ENCODE results near the gene ADGRL4. TPM values are rescaled to one million over a fixed set of nuclear protein-coding genes. Genes with fewer than 3 reads are reported as not detected.

Gene ADGRL4
- total RNA-seq, 1 donor from 2014 or later = 0.07 TPM

DNA sequence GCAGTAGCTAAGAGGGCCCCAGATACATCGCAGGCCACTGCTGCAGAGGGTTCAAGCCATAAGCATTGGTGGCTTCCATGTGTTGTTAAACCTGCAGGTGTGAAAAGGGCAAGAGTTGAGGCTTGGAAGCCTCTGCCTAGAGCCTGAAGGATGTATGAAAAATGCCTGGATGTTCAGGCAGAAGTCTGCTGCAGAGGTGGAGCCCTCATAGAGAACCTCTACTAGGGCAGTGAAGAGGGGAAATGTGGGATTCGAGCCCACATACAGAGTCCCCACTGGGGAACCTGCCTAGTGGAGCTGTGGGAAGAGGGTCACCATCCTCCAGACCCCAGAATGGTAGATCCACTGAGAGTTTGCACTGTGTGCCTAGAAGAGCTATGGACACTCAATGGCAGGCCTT lies 30.6 kb upstream of the ADGRL4 start:
- no peak overlapping the region for H3K9ac ChIP-seq
- H3K4me3 Mint-ChIP-seq = no peak overlapping the region
- H3K4me3 ChIP-seq = no peak overlapping the region
- H3K27me3 ChIP-seq = no peaks in the 10 kb centered on the region
- H3K9me3 Mint-ChIP-seq = peaks cover 23% of the 10 kb centered on the region
- no peaks in the 10 kb centered on the region for H3K27me3 Mint-ChIP-seq (ENCODE audit: insufficient read depth, low read depth)
- no peaks in the 10 kb centered on the region for H3F3A ChIP-seq (ENCODE audit: low read depth)
- H3K27ac Mint-ChIP-seq = no peak overlapping the region
- H3K36me3 Mint-ChIP-seq = peaks cover 8% of the 10 kb centered on the region
- H3K9me3 ChIP-seq (ENCODE audit: low read depth) = no peaks in the 10 kb centered on the region
- H3K4me1 ChIP-seq = no peaks in the 10 kb centered on the region
- TF ChIP-seq, protein P1, sequence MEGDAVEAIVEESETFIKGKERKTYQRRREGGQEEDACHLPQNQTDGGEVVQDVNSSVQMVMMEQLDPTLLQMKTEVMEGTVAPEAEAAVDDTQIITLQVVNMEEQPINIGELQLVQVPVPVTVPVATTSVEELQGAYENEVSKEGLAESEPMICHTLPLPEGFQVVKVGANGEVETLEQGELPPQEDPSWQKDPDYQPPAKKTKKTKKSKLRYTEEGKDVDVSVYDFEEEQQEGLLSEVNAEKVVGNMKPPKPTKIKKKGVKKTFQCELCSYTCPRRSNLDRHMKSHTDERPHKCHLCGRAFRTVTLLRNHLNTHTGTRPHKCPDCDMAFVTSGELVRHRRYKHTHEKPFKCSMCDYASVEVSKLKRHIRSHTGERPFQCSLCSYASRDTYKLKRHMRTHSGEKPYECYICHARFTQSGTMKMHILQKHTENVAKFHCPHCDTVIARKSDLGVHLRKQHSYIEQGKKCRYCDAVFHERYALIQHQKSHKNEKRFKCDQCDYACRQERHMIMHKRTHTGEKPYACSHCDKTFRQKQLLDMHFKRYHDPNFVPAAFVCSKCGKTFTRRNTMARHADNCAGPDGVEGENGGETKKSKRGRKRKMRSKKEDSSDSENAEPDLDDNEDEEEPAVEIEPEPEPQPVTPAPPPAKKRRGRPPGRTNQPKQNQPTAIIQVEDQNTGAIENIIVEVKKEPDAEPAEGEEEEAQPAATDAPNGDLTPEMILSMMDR (IDR thresholded peaks at IDR 0.05) = no peak
- TF ChIP-seq EZH2 (IDR thresholded peaks at IDR 0.05) (no peak), EZH2phosphoT487 (IDR thresholded peaks at IDR 0.05) (no peak)
- H3K4me2 ChIP-seq = no peak overlapping the region
- no peaks in the 10 kb centered on the region for H3K4me1 Mint-ChIP-seq
- no peaks in the 10 kb centered on the region for H3K36me3 ChIP-seq
- no peaks in the 10 kb centered on the region for H3K79me2 ChIP-seq (ENCODE audit: low read depth)
- no peak overlapping the region for H3K27ac ChIP-seq
- no peaks in the 10 kb centered on the region for H4K20me1 ChIP-seq (ENCODE audit: low read depth)
- DNase-seq (ENCODE audit: low spot score) = no peak
- H2AFZ ChIP-seq (replicated peaks) = no peak overlapping the region

DNA sequence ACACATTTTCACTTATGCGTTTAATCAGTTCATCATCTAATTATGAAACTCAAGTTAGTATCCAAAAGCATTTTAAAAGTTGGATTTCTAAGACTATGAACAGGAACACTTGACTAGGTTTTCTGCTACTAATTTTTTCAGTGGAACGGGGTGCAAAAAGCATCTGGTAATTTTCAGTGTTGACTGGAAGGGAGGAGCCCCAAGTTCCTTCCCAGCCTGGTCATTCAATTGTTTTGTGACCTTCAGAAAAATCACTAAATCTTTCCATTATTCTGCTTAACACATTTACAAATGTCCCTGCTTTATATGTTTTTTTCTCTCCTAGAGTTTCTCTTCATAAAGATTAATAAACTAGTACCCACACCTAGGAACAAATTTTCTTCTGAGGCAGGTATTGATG lies 6.0 kb upstream of the ADGRL4 start:
- H3K9me3 Mint-ChIP-seq = peaks cover 3% of the 10 kb centered on the region

DNA sequence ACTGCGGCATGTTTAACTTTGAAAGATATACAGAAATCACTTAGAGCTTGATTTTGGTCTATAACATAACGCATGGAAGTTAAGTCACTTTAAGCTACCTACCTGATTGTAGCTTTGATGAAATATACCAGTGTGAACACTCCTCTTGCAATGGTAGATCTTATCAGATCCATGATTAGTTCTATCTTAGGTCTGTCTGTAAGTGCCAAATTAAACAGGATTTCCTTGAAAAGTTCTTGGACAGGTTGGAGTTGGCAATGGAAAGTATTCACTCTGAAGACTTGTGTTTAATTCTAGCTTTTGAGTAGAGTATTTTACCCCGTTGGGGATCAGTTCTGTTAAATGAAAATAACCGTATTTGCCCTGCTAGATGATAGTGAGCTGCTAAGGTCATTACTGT lies 4.1 kb upstream of the ADGRL4 start:
- Mint-ChIP-seq H3K9me3 (peaks cover 2% of the 10 kb centered on the region), H3K4me1 (peaks cover 8% of the 10 kb centered on the region), H3K27ac (no peak overlapping the region), H3K4me3 (no peak overlapping the region), H3K27me3 (ENCODE audit: insufficient read depth, low read depth) (peaks cover 4% of the 10 kb centered on the region), H3K36me3 (no peaks in the 10 kb centered on the region)
- no peak for DNase-seq (ENCODE audit: low spot score)
- Histone ChIP-seq H3K4me2 (no peak overlapping the region), H3K4me3 (no peak overlapping the region), H4K20me1 (ENCODE audit: low read depth) (no peaks in the 10 kb centered on the region), H3K4me1 (peaks cover 4% of the 10 kb centered on the region), H3K79me2 (ENCODE audit: low read depth) (no peaks in the 10 kb centered on the region), H3K9ac (no peak overlapping the region), H3K36me3 (no peaks in the 10 kb centered on the region), H2AFZ (replicated peaks) (no peak overlapping the region), H3K9me3 (ENCODE audit: low read depth) (no peaks in the 10 kb centered on the region), H3K27me3 (peaks cover 16% of the 10 kb centered on the region), H3K27ac (no peak overlapping the region), H3F3A (ENCODE audit: low read depth) (no peaks in the 10 kb centered on the region)
- no peak for TF ChIP-seq EZH2phosphoT487 (IDR thresholded peaks at IDR 0.05)
- TF ChIP-seq, protein P1 (IDR thresholded peaks at IDR 0.05) = no peak
- no peak for TF ChIP-seq EZH2 (IDR thresholded peaks at IDR 0.05)

More for the DNA sequence above, 6.0 kb upstream of the ADGRL4 start:
- no peaks in the 10 kb centered on the region for H3F3A ChIP-seq (ENCODE audit: low read depth)
- no peaks in the 10 kb centered on the region for H4K20me1 ChIP-seq (ENCODE audit: low read depth)
- H3K79me2 ChIP-seq (ENCODE audit: low read depth) = no peaks in the 10 kb centered on the region
- Mint-ChIP-seq H3K27ac (no peak overlapping the region), H3K27me3 (ENCODE audit: insufficient read depth, low read depth) (peaks cover 4% of the 10 kb centered on the region), H3K4me1 (no peaks in the 10 kb centered on the region), H3K4me3 (no peak overlapping the region), H3K36me3 (no peaks in the 10 kb centered on the region)
- no peak overlapping the region for H3K27ac ChIP-seq
- no peak overlapping the region for H2AFZ ChIP-seq (replicated peaks)
- H3K27me3 ChIP-seq = no peaks in the 10 kb centered on the region
- H3K4me2 ChIP-seq = no peak overlapping the region
- no peak overlapping the region for H3K9ac ChIP-seq
- H3K4me3 ChIP-seq = no peak overlapping the region
- H3K4me1 ChIP-seq = no peaks in the 10 kb centered on the region
- DNase-seq (ENCODE audit: low spot score) = no peak
- no peaks in the 10 kb centered on the region for H3K9me3 ChIP-seq (ENCODE audit: low read depth)
- no peaks in the 10 kb centered on the region for H3K36me3 ChIP-seq
- TF ChIP-seq EZH2phosphoT487 (IDR thresholded peaks at IDR 0.05) (no peak), EZH2 (IDR thresholded peaks at IDR 0.05) (no peak)
- TF ChIP-seq, protein P1 (IDR thresholded peaks at IDR 0.05) = no peak

All from neural progenitor cell (in vitro differentiated cells).